Middle frontal gyrus (tissue), 1 donor: Measurements from ENCODE around the gene LDB2.

ENCODE experiments used
- DNase-seq: peaks from one replicate; pipeline ENCODE4 v3.0.0-alpha.2; 2015; ENCODE audit warnings: low spot score; ENCODE audit errors: extremely low spot score

LDB2 gene

GRCh38 chr4:16804581-16804980 lies 93.9 kb downstream of the LDB2 start:
- DNase-seq, result no peak

GRCh38 chr4:16802044-16802443 lies 96.4 kb downstream of the LDB2 start:
- DNase-seq, result no peak

- DNase-seq, result no peak
Observed at GRCh38 chr4:16801356-16801755, 97.1 kb downstream of the LDB2 start.

GRCh38 chr4:16794816-16795445 lies 103.5 kb downstream of the LDB2 start:
- DNase-seq, result peak; percentile 14

- no peak for DNase-seq
Observed at GRCh38 chr4:16791460-16791859, 107.0 kb downstream of the LDB2 start.

- no peak for DNase-seq
Observed at GRCh38 chr4:16790508-16790907, 107.9 kb downstream of the LDB2 start.

GRCh38 chr4:16788868-16789267 lies 109.6 kb downstream of the LDB2 start:
- DNase-seq, result no peak

- DNase-seq, result no peak
Observed at GRCh38 chr4:16785793-16786527, 112.5 kb downstream of the LDB2 start.

- DNase-seq, result no peak
Observed at GRCh38 chr4:16783119-16783518, 115.3 kb downstream of the LDB2 start.

GRCh38 chr4:16779028-16779675 lies 119.3 kb downstream of the LDB2 start:
- no peak for DNase-seq

- DNase-seq, result no peak
Observed at GRCh38 chr4:16777726-16778125, 120.7 kb downstream of the LDB2 start.

- no peak for DNase-seq
Observed at GRCh38 chr4:16775411-16776154, 122.9 kb downstream of the LDB2 start.

GRCh38 chr4:16772366-16772850 lies 126.0 kb downstream of the LDB2 start:
- no peak for DNase-seq

- DNase-seq, result no peak
Observed at GRCh38 chr4:16770710-16771285, 127.6 kb downstream of the LDB2 start.

- no peak for DNase-seq
Observed at GRCh38 chr4:16767861-16768260, 130.6 kb downstream of the LDB2 start.

- no peak for DNase-seq
Observed at GRCh38 chr4:16767251-16767650, 131.2 kb downstream of the LDB2 start.

GRCh38 chr4:16765546-16765945 lies 132.9 kb downstream of the LDB2 start:
- no peak for DNase-seq

- DNase-seq, result no peak
Observed at GRCh38 chr4:16764622-16765021, 133.8 kb downstream of the LDB2 start.

- no peak for DNase-seq
Observed at GRCh38 chr4:16760617-16761363, 137.7 kb downstream of the LDB2 start.

- no peak for DNase-seq
Observed at GRCh38 chr4:16759931-16760582, 138.4 kb downstream of the LDB2 start.
